CD4-positive, alpha-beta memory T cell (primary cell): ENCODE measurements around the gene SCYL3. TPM values are rescaled to one million over a fixed set of nuclear protein-coding genes. Genes with fewer than 3 reads are reported as not detected.

Experiments used
- CTCF ChIA-PET: fragments of 350-600 bp; sonication (Branson Sonifier 250); formaldehyde crosslinking; loops from one replicate; lab custom pipeline; 2021; ENCODE audit warnings: inconsistent platforms; ENCODE audit not compliant: partially characterized antibody; lab: Charles Lee
- POLR2A ChIA-PET: fragments of 350-600 bp; sonication (Branson Sonifier 250); formaldehyde crosslinking; loops from one replicate; lab custom pipeline; 2021; ENCODE audit not compliant: partially characterized antibody; lab: Charles Lee
- DNase-seq, 5 donors: peaks; one replicate each; pipeline versions ENCODE4 v3.0.0 to v3.0.0-alpha.2; 2020 to 2022; ENCODE audit warnings: mixed read lengths in 1 of 5
- H3K27ac ChIP-seq: one replicate; pipeline ENCODE4 v1.7.0; 2013; ENCODE audit warnings: low read depth, low read length
- H3K27me3 ChIP-seq: 2 replicates; pipeline ENCODE4 v1.7.0; 2013; ENCODE audit warnings: mild to moderate bottlenecking, low read length, moderate library complexity; ENCODE audit not compliant: insufficient read depth
- H3K36me3 ChIP-seq: 2 replicates; pipeline ENCODE4 v1.7.0; 2013; ENCODE audit warnings: mild to moderate bottlenecking, low read length, moderate library complexity; ENCODE audit not compliant: insufficient read depth
- H3K4me1 ChIP-seq: 2 replicates; pipeline ENCODE4 v1.7.0; 2013; ENCODE audit warnings: mild to moderate bottlenecking, low read length, moderate library complexity; ENCODE audit not compliant: insufficient read depth
- H3K4me3 ChIP-seq, 2 donors: one replicate each; pipeline ENCODE4 v1.7.0; 2013; ENCODE audit warnings: low read length in 2 of 2, mild to moderate bottlenecking in 1 of 2
- H3K9me3 ChIP-seq, 2 donors: one replicate each; pipeline ENCODE4 v1.7.0; 2013; ENCODE audit warnings: low read length in 2 of 2, control low read depth in 1 of 2; ENCODE audit not compliant: control insufficient read depth in 1 of 2
- H3K27ac Mint-ChIP-seq, 7 donors: one replicate each; pipeline ENCODE4 v1.8.0; 2020 to 2021; ENCODE audit warnings: mixed read lengths in 7 of 7, mild to moderate bottlenecking in 6 of 7, inconsistent platforms in 3 of 7, moderate library complexity in 3 of 7
- H3K27me3 Mint-ChIP-seq, 2 donors: one replicate each; pipeline ENCODE4 v1.8.0; 2020 to 2021; ENCODE audit warnings: mixed read lengths in 2 of 2
- H3K36me3 Mint-ChIP-seq, 2 donors: one replicate each; pipeline ENCODE4 v1.8.0; 2020 to 2021; ENCODE audit warnings: mixed read lengths in 2 of 2, inconsistent platforms in 1 of 2, mild to moderate bottlenecking in 1 of 2
- H3K4me1 Mint-ChIP-seq, 4 donors: one replicate each; pipeline ENCODE4 v1.8.0; 2020 to 2021; ENCODE audit warnings: mixed read lengths in 4 of 4, mild to moderate bottlenecking in 1 of 4
- H3K4me3 Mint-ChIP-seq, 8 donors: one replicate each; pipeline ENCODE4 v1.8.0; 2020 to 2021; ENCODE audit warnings: mixed read lengths in 8 of 8, mild to moderate bottlenecking in 7 of 8, moderate library complexity in 6 of 8, inconsistent platforms in 3 of 8
- H3K9me3 Mint-ChIP-seq, 8 donors: one replicate each; pipeline ENCODE4 v1.8.0; 2020 to 2021; ENCODE audit warnings: mixed read lengths in 8 of 8, mild to moderate bottlenecking in 5 of 8, inconsistent platforms in 3 of 8, moderate library complexity in 1 of 8
- intact Hi-C: fragments of 100-400 bp; cut with micrococcal nuclease; formaldehyde crosslinking; loops from one replicate; pipeline ENCODE4 v1.15.1; 2023
- polyA plus RNA-seq, 2 donors: library from polyadenylated mRNA; unstranded; fragments of 300-500 nt; fragmentation: Illumina TruSeq; gene quantifications; one replicate each; pipeline ENCODE4 v1.2.3, GENCODE V29; 2021
- total RNA-seq, 2 experiments: library from RNA; stranded (reverse); gene quantifications; one replicate each; pipeline ENCODE4 v1.2.3, GENCODE V29; 2021

Gene SCYL3
- total and polyA plus RNA-seq, 4 experiments from 2014 or later, result 14.4 to 24.3 (median 19.6) TPM

DNA sequence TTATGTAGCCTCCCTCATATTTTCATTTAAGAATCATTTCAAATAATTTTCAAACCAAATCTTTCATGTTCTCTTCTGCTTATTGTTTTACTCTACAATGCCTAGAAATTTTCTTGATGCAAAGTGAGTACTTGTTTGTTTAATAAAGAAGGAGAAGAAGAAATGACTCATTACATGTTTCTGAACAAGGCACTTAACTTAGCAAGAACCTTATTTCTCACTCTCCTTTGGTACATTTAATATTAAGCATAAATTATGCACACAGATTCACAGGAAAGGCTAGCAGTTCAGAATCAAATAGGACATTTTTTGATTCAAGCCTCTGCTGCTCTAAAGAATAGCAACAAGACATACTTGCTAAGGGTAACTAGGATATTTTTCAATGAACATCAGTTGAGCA lies 9.1 kb downstream of the SCYL3 start:
- intact Hi-C loops, result no loop called here
- H3K9me3 Mint-ChIP-seq, result no peaks in the 10 kb centered on the region
- no peak overlapping the region for H3K27ac ChIP-seq
- POLR2A ChIA-PET, result interaction anchor here (1.5 kb wide), 1 partner anchor 9 kb away, joined by 6 read pairs; the partner anchor contains the start of gene SCYL3
- peak overlapping the region in 2 of 7 donors; percentile 46 to 69 for H3K27ac Mint-ChIP-seq
- peaks cover 21 to 44% (median 27%) of the 10 kb centered on the region in 4 donors for H3K4me1 Mint-ChIP-seq
- peaks cover 21% of the 10 kb centered on the region for H3K4me1 ChIP-seq
- H3K4me3 ChIP-seq, result no peak overlapping the region
- H3K27me3 Mint-ChIP-seq, result no peaks in the 10 kb centered on the region
- H3K27me3 ChIP-seq, result no peaks in the 10 kb centered on the region
- CTCF ChIA-PET, result no interaction called here
- H3K4me3 Mint-ChIP-seq, result no peak overlapping the region
- no peak for DNase-seq
- H3K36me3 ChIP-seq, result peaks cover 24% of the 10 kb centered on the region
- no peaks in the 10 kb centered on the region for H3K9me3 ChIP-seq
- H3K36me3 Mint-ChIP-seq, result peaks cover 41 to 57% of the 10 kb centered on the region in 2 donors

DNA sequence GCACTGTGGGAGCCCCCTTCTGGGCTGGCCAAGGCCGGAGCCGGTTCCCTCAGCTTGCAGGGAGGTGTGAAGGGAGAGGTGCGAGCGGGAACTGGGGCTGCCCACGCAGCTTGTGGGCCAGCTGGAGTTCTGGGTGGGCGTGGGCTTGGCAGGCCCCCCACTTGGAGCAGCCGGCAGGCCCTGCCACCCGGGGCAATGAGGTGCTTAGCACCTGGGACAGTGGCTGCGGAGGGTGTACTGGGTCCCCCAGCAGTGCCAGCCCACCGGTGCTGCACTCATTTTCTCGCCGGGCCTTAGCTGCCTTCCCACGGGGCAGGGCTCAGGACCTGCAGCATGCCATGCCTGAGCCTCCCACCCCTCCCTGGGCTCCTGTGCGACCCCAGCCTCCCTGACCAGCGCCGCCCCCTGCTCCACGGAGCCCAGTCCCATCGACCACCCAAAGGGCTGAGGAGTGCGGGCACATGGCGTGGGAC lies 11.6 kb downstream of the SCYL3 start:
- Mint-ChIP-seq H3K9me3 (no peaks in the 10 kb centered on the region), H3K36me3 (peaks cover 44 to 60% of the 10 kb centered on the region in 2 donors), H3K4me3 (no peak overlapping the region), H3K4me1 (peaks cover 20 to 42% (median 24%) of the 10 kb centered on the region in 4 donors), H3K27ac (no peak overlapping the region), H3K27me3 (no peaks in the 10 kb centered on the region)
- Histone ChIP-seq H3K4me1 (peaks cover 6% of the 10 kb centered on the region), H3K27ac (no peak overlapping the region), H3K36me3 (peaks cover 17% of the 10 kb centered on the region), H3K4me3 (no peak overlapping the region), H3K9me3 (no peaks in the 10 kb centered on the region), H3K27me3 (no peaks in the 10 kb centered on the region)
- POLR2A ChIA-PET, result no interaction called here
- CTCF ChIA-PET, result no interaction called here
- intact Hi-C loops, result no loop called here
- no peak for DNase-seq

DNA sequence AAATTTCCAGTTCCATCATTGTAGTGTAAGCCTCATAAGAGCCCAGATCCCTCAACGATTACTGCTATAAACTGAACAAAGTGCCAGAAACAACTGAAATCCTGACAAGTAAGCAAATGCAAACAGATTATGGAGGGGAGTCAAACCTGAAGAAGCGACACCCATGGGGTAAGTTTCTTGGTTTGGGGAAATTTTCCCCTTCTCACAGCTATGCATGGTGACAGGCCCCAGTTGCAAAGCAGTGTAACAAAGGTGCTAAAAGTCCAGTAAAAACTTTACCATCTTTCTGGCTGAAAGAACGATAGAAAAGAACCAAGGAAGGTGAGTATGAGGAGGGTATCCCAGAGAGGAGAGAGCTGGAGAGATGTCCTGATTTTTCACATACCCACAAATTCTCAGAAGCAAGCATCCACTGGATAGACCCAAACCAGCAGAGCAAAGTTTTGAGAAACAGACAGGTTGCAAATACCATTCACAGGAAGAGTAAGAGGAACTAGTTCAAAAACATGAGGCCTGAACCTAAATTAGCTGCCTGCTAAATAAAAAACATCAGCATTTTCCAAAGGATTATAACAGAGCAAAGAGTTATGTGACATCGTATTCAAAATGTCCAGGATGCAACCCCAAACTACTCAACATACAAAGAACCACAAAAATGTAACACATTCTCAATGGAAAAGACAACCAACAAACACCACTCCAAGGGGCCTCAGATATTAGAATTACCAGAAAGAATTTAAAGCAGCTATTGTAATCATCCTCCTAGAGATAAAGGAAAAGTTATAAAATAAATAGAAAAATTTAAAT lies 14.5 kb downstream of the SCYL3 start:
- CTCF ChIA-PET, result no interaction called here
- H3K4me3 ChIP-seq, result no peak overlapping the region
- H3K4me1 ChIP-seq, result no peaks in the 10 kb centered on the region
- POLR2A ChIA-PET, result interaction anchor here (0.6 to 1.0 kb wide), 2 partner anchors 9 to 24 kb away, joined by 3 read pairs; no protein-coding TSS in a partner anchor
- peaks cover 49 to 57% of the 10 kb centered on the region in 2 donors for H3K36me3 Mint-ChIP-seq
- intact Hi-C loops, result no loop called here
- peaks cover 18% of the 10 kb centered on the region for H3K36me3 ChIP-seq
- H3K9me3 ChIP-seq, result no peaks in the 10 kb centered on the region
- H3K27ac ChIP-seq, result no peak overlapping the region
- no peaks in the 10 kb centered on the region for H3K27me3 ChIP-seq
- no peaks in the 10 kb centered on the region for H3K9me3 Mint-ChIP-seq
- no peak overlapping the region for H3K4me3 Mint-ChIP-seq
- no peak for DNase-seq
- peak overlapping the region in 4 of 7 donors; percentile 7 to 66 (median 42) for H3K27ac Mint-ChIP-seq
- H3K4me1 Mint-ChIP-seq, result peaks cover 20 to 49% (median 25%) of the 10 kb centered on the region in 4 donors
- H3K27me3 Mint-ChIP-seq, result no peaks in the 10 kb centered on the region

DNA sequence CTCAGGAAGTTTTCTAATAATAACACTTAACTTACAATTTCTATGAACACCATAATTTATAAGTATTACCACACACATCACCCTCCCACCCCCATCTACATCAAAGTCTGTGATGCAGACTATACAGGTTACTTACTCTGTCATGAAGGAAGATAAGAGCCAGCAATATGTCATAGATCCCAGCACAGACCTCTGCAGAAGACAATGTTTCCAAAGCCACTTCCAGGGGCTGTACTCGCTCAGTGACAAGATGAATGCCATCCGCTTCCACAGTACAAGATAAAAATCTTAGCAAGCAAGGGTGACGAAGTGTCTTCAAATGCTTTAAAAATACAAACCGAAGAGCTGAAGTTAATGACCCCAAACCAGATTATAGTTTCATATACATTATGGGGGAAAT lies 15.2 kb downstream of the SCYL3 start:
- peaks cover 56 to 65% of the 10 kb centered on the region in 2 donors for H3K36me3 Mint-ChIP-seq
- CTCF ChIA-PET, result no interaction called here
- no peak for DNase-seq
- intact Hi-C loops, result no loop called here
- no peaks in the 10 kb centered on the region for H3K27me3 Mint-ChIP-seq
- POLR2A ChIA-PET, result interaction anchor here (1.0 kb wide), 1 partner anchor 10 kb away, joined by 3 read pairs; no protein-coding TSS in a partner anchor
- H3K27ac ChIP-seq, result no peak overlapping the region
- H3K4me1 ChIP-seq, result no peaks in the 10 kb centered on the region
- no peak overlapping the region for H3K4me3 ChIP-seq
- H3K36me3 ChIP-seq, result peaks cover 26% of the 10 kb centered on the region
- H3K9me3 Mint-ChIP-seq, result no peaks in the 10 kb centered on the region
- H3K27me3 ChIP-seq, result no peaks in the 10 kb centered on the region
- H3K9me3 ChIP-seq, result no peaks in the 10 kb centered on the region
- H3K4me1 Mint-ChIP-seq, result peaks cover 25 to 55% (median 30%) of the 10 kb centered on the region in 4 donors
- H3K27ac Mint-ChIP-seq, result peak overlapping the region in 2 of 7 donors; percentile 39 to 79
- H3K4me3 Mint-ChIP-seq, result no peak overlapping the region

DNA sequence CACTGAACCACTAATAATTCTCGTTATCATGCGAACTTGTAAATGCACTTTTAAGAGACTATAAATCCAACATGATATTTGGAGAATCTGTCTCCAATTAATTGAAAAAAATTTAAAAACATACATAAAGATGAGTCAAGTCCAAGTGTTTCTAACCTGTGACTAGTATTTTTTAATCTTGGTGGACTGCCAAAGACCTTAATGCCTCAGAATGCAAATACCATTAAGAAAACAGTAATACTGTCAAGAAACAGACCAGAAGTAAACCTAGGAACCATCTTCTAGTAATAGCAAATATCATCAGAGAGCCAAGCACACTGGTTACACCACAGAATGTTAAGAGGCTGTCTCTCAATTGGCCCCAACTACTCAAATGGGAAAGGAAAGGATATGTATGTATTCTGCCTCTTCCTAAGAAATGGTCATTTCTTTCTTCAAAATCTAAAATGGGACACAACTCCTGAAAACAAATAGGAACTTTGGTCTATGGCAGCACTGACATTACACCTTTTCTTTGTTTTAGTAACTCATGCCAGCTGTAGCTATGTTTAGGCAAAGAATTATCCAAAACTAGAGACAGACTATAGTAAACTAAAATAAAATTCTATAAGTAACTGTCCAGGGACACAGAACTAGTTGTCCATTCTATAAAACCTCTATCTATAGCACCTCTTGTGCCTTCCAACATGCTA lies 15.8 kb downstream of the SCYL3 start:
- Mint-ChIP-seq H3K27me3 (no peaks in the 10 kb centered on the region), H3K4me3 (no peak overlapping the region), H3K4me1 (peaks cover 22 to 51% (median 28%) of the 10 kb centered on the region in 4 donors), H3K27ac (peak overlapping the region in 2 of 7 donors; percentile 8 to 39), H3K36me3 (peaks cover 58 to 66% of the 10 kb centered on the region in 2 donors), H3K9me3 (no peaks in the 10 kb centered on the region)
- intact Hi-C loops, result no loop called here
- Histone ChIP-seq H3K36me3 (peaks cover 30% of the 10 kb centered on the region), H3K27ac (no peak overlapping the region), H3K4me1 (no peaks in the 10 kb centered on the region), H3K9me3 (no peaks in the 10 kb centered on the region), H3K27me3 (no peaks in the 10 kb centered on the region), H3K4me3 (no peak overlapping the region)
- ChIA-PET CTCF (no interaction called here), POLR2A (interaction anchor here (1.0 kb wide), 1 partner anchor 11 kb away, joined by 3 read pairs; no protein-coding TSS in a partner anchor)
- DNase-seq, result no peak

DNA sequence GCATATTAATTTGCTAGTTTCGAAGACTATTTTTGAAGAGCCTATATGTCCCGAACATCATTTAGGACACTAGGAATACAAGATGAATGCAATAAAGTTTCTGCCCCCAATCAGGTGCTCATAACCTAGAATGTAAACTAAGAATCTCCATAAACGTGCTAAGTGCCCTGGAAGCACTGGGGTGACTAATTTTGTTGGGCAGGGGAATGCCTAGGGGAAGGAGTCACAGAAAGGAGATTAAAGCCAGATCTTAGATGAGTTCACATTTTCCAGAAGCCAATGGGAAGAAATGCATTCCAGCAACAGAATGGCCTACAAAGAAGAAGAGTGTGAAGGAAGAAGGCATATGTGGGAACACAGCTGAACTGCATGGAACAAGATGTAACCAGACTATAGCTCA lies 19.5 kb downstream of the SCYL3 start:
- CTCF ChIA-PET, result no interaction called here
- Mint-ChIP-seq H3K27me3 (no peaks in the 10 kb centered on the region), H3K4me3 (no peak overlapping the region), H3K36me3 (peaks cover 82 to 86% of the 10 kb centered on the region in 2 donors), H3K4me1 (peaks cover 21 to 28% (median 24%) of the 10 kb centered on the region in 4 donors), H3K9me3 (no peaks in the 10 kb centered on the region), H3K27ac (peak overlapping the region in 6 of 7 donors; percentile 35 to 80 (median 55))
- intact Hi-C loops, result no loop called here
- DNase-seq, result no peak
- Histone ChIP-seq H3K4me3 (no peak overlapping the region), H3K9me3 (no peaks in the 10 kb centered on the region), H3K27ac (no peak overlapping the region), H3K27me3 (no peaks in the 10 kb centered on the region), H3K36me3 (peaks cover 60% of the 10 kb centered on the region), H3K4me1 (no peaks in the 10 kb centered on the region)
- POLR2A ChIA-PET, result no interaction called here
